HG03196 (cell line): ENCODE measurements around the gene PVALEF.
A peak's percentile ranks its signal among the peaks of the same experiment; 100 is the strongest.
"Not testable (repeated sequence)": the region's sequence is repeated elsewhere in the genome, so short reads cannot be mapped to it uniquely, and the experiment has no call there.

Experiments used
- ATAC-seq: cut with Tn5 transposase; IDR thresholded peaks from one replicate; pipeline ENCODE4 v1.9.1; 2021; ENCODE audit not compliant: unreplicated experiment

Gene PVALEF

GRCh38 chr17:81212365-81212764 is 47.1 kb downstream of the PVALEF start:
- no peak for ATAC-seq

DNA sequence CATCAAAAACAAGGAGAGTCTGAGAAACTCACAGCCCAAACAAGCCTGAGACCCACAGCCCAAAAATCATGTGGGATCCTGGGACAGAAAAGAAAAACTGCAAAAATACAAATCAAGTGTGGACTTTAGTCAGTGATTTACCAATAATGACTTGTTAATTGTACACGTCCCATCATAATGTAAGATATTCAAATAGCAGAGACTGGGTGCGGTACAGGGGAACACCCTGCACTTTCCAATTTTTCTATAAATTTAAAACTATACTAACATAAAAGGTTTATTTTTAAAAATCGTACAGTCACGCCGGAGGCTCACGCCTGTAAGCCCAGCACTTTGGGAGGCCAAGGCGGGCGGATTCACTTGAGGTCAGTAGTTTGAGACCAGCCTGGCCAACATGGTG is 48.7 kb downstream of the PVALEF start:
- ATAC-seq = no peak

- ATAC-seq = no peak
Observed at GRCh38 chr17:81217491-81217890, 52.2 kb downstream of the PVALEF start.

GRCh38 chr17:81218459-81218858 is 53.2 kb downstream of the PVALEF start:
- no peak for ATAC-seq

DNA sequence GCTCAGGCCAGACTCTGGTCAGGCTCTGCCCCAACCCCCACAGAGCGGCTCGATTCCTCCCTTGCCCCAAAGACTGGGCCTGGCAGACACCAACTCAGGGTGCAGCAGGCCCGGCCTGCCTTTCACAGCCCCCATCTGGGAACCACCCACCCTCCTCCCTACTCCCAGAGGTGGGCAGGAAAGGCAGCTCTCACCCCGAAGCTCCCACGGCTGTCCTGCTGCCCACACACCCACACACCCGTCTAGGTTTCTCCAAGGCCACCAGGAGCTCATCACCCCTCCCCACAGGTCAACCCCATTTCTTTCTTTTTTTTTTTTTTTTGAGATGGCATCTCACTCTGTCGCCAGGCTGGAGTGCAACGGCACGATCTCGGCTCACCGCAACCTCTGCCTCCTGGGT is 53.7 kb downstream of the PVALEF start:
- ATAC-seq = no peak

DNA sequence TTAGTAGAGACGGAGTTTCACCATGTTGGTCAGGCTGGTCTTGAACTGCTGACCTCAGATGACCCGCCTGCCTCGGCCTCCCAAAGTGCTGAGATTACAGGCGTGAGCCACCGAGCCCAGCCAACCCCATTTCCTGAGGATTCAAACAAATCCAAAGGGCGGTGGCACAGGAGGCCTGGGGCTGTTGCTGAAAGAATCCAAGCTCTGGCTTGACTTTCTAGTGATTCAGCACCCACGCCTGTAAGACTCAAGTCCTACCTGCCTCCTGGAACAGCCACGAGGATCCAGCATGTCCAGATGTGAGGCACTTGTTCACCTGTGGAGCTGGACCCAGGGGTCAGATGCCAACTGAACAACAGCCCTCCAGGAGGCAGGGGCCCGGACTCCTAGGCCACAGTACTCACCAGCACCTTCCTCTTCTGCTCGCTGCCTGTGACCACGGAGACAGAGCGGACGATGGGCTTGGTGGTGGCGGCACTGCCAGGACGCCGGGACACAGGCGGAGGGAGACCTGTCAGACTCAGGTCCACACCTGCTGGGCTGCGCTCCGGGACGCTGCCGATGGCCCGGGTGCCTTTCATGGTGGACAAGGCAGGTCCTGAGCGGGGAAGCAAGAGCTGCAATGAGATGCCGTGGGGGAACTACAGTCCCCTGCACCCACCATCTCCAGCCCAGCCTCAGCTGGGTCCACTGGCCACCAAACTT is 54.3 kb downstream of the PVALEF start:
- no peak for ATAC-seq

- no peak for ATAC-seq
Observed at GRCh38 chr17:81221371-81221841, 56.1 kb downstream of the PVALEF start.

GRCh38 chr17:81221842-81222619 is 56.7 kb downstream of the PVALEF start:
- no peak for ATAC-seq

- no peak for ATAC-seq
Observed at GRCh38 chr17:81222620-81222905, 57.3 kb downstream of the PVALEF start.

DNA sequence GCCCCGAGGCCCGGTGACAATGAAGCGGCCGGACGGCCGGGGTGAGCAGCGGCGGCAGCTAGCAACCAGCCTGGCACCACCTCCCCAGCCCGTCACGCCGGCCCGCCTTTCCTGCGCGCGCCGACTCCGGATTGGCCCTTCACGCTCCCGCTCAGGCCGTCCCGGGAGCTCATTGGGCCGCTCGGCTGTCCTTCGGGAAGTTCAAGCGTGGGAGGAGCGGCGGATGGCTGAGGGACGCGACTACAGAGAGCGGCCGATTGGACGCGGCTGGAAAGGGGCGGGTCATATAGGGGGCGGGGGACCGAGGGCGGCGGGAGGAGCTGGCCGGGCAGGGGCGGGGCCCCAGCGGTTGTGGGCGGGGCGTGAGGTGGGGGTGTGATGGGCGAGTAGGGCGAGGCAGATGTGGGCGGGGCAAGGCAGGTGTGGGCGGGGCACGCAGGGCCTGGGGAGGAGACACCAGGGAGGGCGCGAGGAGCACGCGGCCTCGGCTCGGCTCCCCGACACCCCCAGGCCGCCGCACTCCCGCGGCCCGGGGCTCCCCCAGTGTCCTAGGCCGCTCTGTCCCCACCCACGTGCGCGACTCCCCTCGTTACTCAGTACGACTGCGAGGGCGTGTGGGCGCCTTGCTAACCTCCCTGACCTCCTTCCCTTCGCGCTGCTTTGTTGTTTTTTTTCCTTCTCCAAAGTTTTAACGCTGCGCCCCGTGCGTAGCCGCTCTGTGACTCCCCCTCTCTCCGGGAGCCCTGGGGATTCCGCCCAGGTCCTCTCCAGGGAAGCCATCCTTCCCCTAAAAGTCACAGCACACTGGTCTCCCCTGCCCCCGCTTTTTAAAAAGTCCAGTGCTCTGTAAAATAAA is 57.8 kb downstream of the PVALEF start, which contains the start of gene CEP131:
TSS of gene CEP131 (minus strand) at position 60 of the 856 bp plus-strand sequence. CDS start 2,909 bp downstream, outside the sequence.
- peak; percentile 91 for ATAC-seq

- ATAC-seq = no peak
Observed at GRCh38 chr17:81223762-81224130, 58.4 kb downstream of the PVALEF start.

- ATAC-seq = not testable (repeated sequence)
Observed at GRCh38 chr17:81227630-81228029, 62.3 kb downstream of the PVALEF start.

DNA sequence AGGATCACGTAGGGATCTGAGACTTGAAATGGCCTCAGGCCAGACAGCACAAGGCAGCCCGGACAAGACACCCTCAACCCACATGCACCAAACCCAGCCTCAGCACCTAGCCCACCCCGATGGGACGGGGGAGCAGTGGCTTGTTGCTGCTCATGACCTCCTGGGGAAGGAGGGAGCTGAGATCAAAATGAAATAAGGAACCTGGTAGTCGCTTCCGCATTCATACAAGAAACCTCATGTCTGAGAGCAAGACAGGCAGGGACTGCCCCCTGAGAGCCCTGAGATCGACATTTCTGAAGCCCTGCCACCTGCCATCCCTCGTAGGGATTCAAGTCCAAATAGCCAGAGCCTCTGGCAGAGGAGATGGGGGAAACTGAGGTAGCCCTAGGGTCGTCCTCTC is 63.1 kb downstream of the PVALEF start:
- ATAC-seq = no peak

DNA sequence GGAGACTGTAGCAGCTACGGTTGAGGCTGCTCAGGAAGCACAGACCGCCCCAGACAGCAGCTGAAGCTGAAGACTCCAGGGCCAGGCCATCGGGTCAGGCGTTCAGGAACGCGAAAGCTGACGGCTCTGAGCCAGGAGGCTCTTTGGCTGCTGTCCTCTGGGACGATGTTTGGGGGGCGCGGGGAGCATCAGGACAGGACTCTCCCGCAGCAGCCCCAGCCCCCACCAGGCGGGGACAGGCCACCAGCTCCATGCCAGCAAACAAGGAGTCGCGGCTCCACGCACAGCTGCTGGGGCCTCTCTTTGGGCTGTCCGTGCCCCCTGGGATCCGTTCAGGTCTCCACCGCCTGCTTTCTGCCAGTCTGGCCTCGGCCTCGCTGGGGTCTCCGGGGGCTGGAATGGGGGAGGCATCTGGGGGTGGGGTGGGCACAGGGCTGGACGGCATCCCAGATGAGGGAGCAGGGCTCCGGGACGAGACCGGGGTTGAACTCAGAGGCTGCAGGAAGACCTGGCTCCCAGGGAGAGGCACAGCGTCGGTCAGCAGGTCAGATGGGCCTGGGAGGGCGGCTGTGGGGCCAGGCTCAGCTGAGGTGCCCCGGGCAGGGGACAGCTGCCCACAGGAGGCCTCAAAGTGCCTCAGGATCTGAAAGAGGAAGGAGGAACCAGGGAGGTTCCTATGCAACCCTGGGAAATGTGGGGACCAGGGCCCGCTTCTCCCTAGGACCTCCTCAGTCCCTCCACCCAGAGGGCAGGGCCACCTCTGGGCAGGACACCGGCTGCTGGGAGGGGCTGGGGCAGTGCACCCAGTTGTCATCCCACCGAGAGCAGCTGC is 63.7 kb downstream of the PVALEF start:
- no peak for ATAC-seq

GRCh38 chr17:81229666-81229920 is 64.3 kb downstream of the PVALEF start:
- ATAC-seq = no peak

DNA sequence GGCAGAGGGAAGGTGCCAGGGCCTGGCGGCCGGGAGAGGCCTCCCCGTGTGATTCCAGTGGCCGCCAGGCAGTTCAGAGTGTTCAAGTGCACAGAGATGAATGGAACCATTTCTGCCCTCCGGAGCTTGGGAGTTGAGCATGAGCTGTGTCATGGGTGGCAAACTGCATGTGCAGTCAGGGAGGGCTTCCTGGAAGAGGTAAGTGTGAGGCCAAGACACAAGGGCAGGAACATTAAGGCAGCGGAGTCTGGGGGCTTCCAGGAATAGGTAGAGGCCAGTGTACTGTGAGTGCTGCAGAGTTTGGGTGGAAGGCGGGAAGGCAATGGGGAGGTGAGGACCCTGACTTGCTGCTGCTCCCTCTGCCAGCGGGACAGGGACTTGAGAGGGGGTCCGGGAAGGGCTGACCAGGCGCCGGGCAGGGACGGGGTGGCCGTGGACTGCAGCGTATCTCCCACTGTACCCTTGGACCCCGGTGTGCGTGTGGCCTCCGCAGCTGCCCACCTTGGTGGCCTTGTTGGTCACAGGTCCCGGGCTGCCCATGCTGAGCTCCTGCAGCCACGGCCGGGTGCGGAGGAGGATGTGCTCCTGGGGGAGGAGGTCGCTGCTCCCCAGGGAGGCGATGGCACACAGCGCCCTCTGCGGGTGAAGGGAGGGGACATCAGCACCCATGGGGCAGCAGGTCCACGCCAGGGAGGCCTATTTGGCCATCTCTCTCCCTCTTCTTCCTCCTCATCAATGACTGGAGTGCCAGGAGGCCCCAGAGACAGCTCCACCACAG is 64.9 kb downstream of the PVALEF start:
- ATAC-seq = no peak

DNA sequence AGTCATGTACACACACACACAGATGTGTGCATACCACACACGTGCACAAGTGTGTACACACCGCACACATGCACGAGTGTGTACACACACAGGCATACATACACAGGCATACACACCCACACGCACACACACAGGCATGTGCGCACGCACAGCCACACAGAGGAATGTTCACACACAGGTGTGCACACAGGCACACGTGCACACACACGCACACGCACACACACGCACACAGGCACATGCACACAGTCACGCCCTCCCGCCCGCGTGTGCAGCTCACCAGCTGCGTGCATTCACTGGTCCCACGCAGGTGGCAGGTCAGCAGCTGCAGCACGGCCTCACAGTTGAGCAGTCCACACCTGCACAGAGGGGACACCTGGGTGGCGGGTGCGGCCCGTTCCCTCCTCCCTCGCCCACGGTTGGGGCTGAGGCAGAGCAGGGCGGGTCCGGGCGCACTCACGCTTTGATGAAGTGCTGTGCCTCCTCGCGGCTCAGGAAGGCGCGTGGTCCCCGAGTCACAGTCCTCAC is 65.9 kb downstream of the PVALEF start:
- ATAC-seq = no peak

DNA sequence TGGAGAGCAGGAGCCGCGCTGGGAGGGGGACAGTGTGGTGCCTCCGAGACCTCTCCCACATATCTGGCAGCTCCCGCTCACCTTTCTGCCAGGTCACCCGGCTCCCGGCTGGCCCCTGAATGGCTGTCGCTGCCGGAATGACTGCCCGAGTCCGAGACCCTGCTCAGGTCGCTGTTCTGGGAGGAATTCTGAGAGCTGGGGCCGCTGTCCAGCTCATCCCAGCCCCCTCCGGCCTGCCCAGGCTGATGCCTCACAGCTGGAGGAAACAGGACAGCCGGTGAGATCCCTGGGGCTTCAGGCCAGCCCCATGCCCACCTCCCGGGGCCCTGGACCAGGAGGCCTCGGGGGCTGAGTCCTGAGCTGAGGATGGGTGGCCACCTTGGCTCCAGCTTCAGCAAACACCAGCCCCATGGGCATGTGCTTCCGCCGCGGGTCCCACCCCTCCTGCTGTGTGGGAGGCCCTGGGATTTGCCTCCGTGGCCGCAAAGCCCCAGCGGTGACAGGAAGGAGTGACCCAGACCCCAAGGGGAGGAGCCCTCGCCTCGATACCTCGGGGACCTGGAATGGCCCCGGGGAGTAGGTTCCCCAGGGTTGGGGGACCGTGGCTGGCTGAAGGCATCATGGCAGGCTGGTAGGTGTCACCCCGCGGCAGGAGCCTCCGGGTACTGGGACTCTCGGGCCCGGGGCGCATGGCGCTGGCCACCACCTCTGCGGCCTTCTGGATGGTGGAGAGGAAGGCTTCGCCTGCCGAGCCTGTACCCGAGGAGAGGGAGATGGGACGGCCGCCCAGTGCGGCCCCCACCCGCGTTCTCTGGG is 66.7 kb downstream of the PVALEF start:
- no peak for ATAC-seq
